ENCODE measurements around the gene TMPRSS6. TPM values are rescaled to one million over a fixed set of nuclear protein-coding genes. Genes with fewer than 3 reads are reported as not detected.

The TMPRSS6 gene
- polyA plus RNA-seq, 6 donors from 2014 or later, result 0.08 TPM; not detected in 5

Other genes with a start within 250 kb of the TMPRSS6 start
- gene NCF4, start 248.7 kb downstream of the TMPRSS6 start, polyA plus RNA-seq (ENCODE audit: low read depth in 6 of 6), result 100 to 1,000 TPM in 1 of 6 donors, 10 to 100 TPM in 5; 62.7 to 103 (median 95.9) TPM
- 1 to 10 TPM in 5 of 6 donors, not detected in 1; 3.5 to 9.1 (median 6.7) TPM for gene CSF2RB, start 196.1 kb downstream of the TMPRSS6 start, polyA plus RNA-seq (ENCODE audit: low read depth in 6 of 6)
- 1 to 10 TPM in 1 of 6 donors, under 1 TPM in 3, not detected in 2; 0.65 to 3.3 (median 0.89) TPM for gene TST, start 90.3 kb downstream of the TMPRSS6 start, polyA plus RNA-seq (ENCODE audit: low read depth in 6 of 6)
- gene MPST, start 90.0 kb downstream of the TMPRSS6 start, polyA plus RNA-seq (ENCODE audit: low read depth in 6 of 6), result 10 to 100 TPM; 12.0 to 16.5 (median 12.8) TPM
- 10 to 100 TPM in 1 of 6 donors, 1 to 10 TPM in 5; 6.7 to 15.6 (median 9.5) TPM for gene KCTD17, start 58.0 kb downstream of the TMPRSS6 start, polyA plus RNA-seq (ENCODE audit: low read depth in 6 of 6)
- 1 to 10 TPM in 4 of 6 donors, under 1 TPM in 2; 0.73 to 1.8 (median 1.2) TPM for gene IL2RB, start 40.2 kb upstream of the TMPRSS6 start, polyA plus RNA-seq (ENCODE audit: low read depth in 6 of 6)
- gene C1QTNF6, start 78.5 kb upstream of the TMPRSS6 start, polyA plus RNA-seq (ENCODE audit: low read depth in 6 of 6), result 1 to 10 TPM in 5 of 6 donors, not detected in 1; 1.1 to 2.0 (median 1.5) TPM
- gene SSTR3, start 102.8 kb upstream of the TMPRSS6 start, polyA plus RNA-seq (ENCODE audit: low read depth in 6 of 6), result under 1 TPM in 5 of 6 donors, not detected in 1; 0.08 to 0.63 (median 0.45) TPM
- gene RAC2, start 134.6 kb upstream of the TMPRSS6 start, polyA plus RNA-seq (ENCODE audit: low read depth in 6 of 6), result 100 to 1,000 TPM; 671 to 842 (median 780) TPM
- 10 to 100 TPM; 29.3 to 74.9 (median 46.1) TPM for gene CYTH4, start 172.8 kb upstream of the TMPRSS6 start, polyA plus RNA-seq (ENCODE audit: low read depth in 6 of 6)